ENCODE data around the gene CCDC88C. TPM values are rescaled to one million over a fixed set of nuclear protein-coding genes. Genes with fewer than 3 reads are reported as not detected.
"Not testable (repeated sequence)": the region's sequence is repeated elsewhere in the genome, so short reads cannot be mapped to it uniquely, and the experiment has no call there.

The CCDC88C gene
- total RNA-seq: 100 to 1,000 TPM; 103 to 111 TPM

DNA sequence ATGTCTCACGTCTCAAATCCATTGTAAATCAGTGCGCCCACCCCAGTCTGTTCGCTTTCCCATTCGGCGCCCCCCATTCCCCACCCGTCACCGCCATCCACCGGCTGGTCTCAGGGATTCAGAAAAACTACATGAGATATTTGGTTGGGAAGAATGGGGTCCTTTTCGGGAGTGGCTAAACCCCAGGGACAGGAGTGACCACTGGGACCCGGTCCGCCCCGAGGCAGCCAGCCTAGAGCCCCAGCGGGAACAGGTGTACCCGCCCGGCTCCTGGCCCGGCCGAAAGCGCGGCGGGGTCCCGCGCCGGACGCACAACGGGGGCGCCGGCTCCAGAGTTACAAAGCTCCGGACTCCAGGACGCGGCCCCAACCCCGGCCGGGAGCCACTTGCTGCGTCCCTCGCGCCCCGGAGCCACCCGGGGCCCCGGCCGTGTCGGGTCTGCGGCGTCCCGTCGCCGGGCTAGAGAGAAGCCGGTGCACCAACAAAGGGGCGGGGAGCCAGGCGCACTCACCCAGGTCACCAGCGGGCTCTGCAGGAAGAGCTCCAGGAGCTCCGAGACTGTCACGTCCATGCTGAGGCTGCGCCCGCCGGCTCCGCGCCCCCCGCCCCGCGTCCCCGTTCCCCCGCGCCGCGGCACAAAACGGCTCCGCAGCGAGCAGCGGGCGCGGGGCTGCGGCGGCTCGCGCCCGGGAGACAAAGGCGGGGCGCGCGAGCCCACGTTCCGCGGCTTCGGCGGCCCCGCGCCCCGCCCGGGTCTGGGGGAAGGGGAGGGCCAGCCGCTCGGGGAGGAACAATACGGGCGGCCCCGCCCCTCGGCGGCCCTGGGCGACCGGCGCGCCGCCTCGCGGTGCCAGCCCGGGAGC is at the start of gene CCDC88C:
CCDC88C (minus strand) TSS at position 701 of the 863 bp plus-strand sequence; CDS start at position 571, 130 bp downstream.
- DNase-seq (peak; percentile 83 to 85), ATAC-seq (replicated peaks in 1 of 2) (peak; percentile 64 to 65)

DNA sequence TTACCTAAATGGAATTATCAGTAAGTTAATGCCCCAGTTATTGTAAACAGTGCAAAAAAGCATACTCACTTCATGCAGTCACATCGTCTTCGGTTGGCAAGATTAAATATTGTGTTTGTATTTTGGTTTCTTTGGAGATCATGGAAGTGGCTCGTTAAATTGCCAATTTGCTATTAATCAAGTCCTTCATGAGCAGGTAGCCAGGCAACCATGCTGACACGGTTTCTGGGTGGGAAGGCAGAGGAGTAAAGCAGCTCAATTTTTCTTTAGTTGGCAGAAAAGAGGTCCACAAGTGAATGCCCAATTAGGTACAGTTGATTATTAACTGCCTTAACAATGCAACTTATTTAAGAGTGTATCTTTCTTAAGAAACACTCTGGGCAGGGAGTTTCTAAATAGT is 48.6 kb upstream of the CCDC88C start:
- Mint-ChIP-seq H3K36me3 (ENCODE audit: insufficient read depth in 2 of 2) (peaks cover 14 to 49% of the 10 kb centered on the region in 2 donors), H3K9me3 (no peaks in the 10 kb centered on the region), H3K27ac (peak overlapping the region; percentile 22), H3K4me3 (no peak overlapping the region), H3K27me3 (ENCODE audit: low read depth) (no peaks in the 10 kb centered on the region), H3K4me1 (ENCODE audit: low read depth) (peaks cover 60% of the 10 kb centered on the region)
- DNase-seq (no peak), ATAC-seq (replicated peaks in 1 of 2) (no peak)

More for the DNA sequence above, at the start of gene CCDC88C:
- H3K27ac Mint-ChIP-seq: peak within 1 kb of the TSS; percentile 98
- H3K36me3 Mint-ChIP-seq (ENCODE audit: insufficient read depth in 2 of 2): peaks cover 12 to 16% of the 10 kb centered on the region in 2 donors
- peaks cover 43% of the 10 kb centered on the region for H3K4me1 Mint-ChIP-seq (ENCODE audit: low read depth)
- H3K9me3 Mint-ChIP-seq: no peaks in the 10 kb centered on the region
- no peaks in the 10 kb centered on the region for H3K27me3 Mint-ChIP-seq (ENCODE audit: low read depth)
- H3K4me3 Mint-ChIP-seq: peak within 1 kb of the TSS; percentile 97 to 98

- H3K4me3 Mint-ChIP-seq: no peak overlapping the region
- DNase-seq: peak; percentile 16 to 18
- no peaks in the 10 kb centered on the region for H3K9me3 Mint-ChIP-seq
- H3K4me1 Mint-ChIP-seq (ENCODE audit: low read depth): peaks cover 51% of the 10 kb centered on the region
- H3K27me3 Mint-ChIP-seq (ENCODE audit: low read depth): no peaks in the 10 kb centered on the region
- peak overlapping the region; percentile 87 for H3K27ac Mint-ChIP-seq
- peak; percentile 73 to 86 for ATAC-seq (replicated peaks in 1 of 2)
- H3K36me3 Mint-ChIP-seq (ENCODE audit: insufficient read depth in 2 of 2): peaks cover 10 to 50% of the 10 kb centered on the region in 2 donors
Measured at GRCh38 chr14:91464615-91465205, 47.1 kb upstream of the CCDC88C start.

- DNase-seq (no peak), ATAC-seq (replicated peaks in 1 of 2) (no peak)
- H3K4me1 Mint-ChIP-seq (ENCODE audit: low read depth): peaks cover 28% of the 10 kb centered on the region
- H3K27ac Mint-ChIP-seq: no peak overlapping the region
- no peaks in the 10 kb centered on the region for H3K27me3 Mint-ChIP-seq (ENCODE audit: low read depth)
- peaks cover 7 to 50% of the 10 kb centered on the region in 2 donors for H3K36me3 Mint-ChIP-seq (ENCODE audit: insufficient read depth in 2 of 2)
- H3K4me3 Mint-ChIP-seq: no peak overlapping the region
- H3K9me3 Mint-ChIP-seq: no peaks in the 10 kb centered on the region
Measured at GRCh38 chr14:91458612-91459011, 41.0 kb upstream of the CCDC88C start.

- H3K27me3 Mint-ChIP-seq (ENCODE audit: low read depth): no peaks in the 10 kb centered on the region
- H3K9me3 Mint-ChIP-seq: no peaks in the 10 kb centered on the region
- DNase-seq (no peak), ATAC-seq (replicated peaks in 1 of 2) (no peak)
- no peak overlapping the region for H3K4me3 Mint-ChIP-seq
- peaks cover 7 to 39% of the 10 kb centered on the region in 2 donors for H3K36me3 Mint-ChIP-seq (ENCODE audit: insufficient read depth in 2 of 2)
- H3K4me1 Mint-ChIP-seq (ENCODE audit: low read depth): peaks cover 21% of the 10 kb centered on the region
- H3K27ac Mint-ChIP-seq: peak overlapping the region; percentile 64
Measured at GRCh38 chr14:91456283-91456682, 38.7 kb upstream of the CCDC88C start.

DNA sequence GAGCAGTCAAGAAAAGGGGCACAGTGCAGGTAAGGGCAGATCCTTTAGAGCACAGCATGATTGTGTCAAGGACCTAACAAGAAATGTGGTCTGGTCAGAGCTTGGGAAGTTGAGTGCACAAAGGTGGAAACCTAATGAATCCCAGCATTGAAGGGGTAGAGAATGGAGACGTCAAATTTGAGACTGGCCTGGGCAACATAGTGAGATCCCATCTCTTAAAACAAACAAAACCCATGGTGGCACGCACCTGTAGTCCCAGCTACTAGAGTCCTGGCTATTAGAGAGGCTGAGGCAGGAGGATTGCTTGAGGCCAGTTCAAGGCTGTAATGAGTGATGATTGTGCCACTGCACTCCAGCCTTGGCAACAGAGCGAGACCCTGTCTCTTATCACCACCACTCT is 37.0 kb upstream of the CCDC88C start:
- Mint-ChIP-seq H3K4me1 (ENCODE audit: low read depth) (peaks cover 21% of the 10 kb centered on the region), H3K4me3 (no peak overlapping the region), H3K27me3 (ENCODE audit: low read depth) (no peaks in the 10 kb centered on the region), H3K27ac (no peak overlapping the region), H3K9me3 (no peaks in the 10 kb centered on the region), H3K36me3 (ENCODE audit: insufficient read depth in 2 of 2) (peaks cover 7 to 30% of the 10 kb centered on the region in 2 donors)
- peak in 1 of 2 donors; percentile 17 for ATAC-seq (replicated peaks in 1 of 2)
- DNase-seq: no peak

DNA sequence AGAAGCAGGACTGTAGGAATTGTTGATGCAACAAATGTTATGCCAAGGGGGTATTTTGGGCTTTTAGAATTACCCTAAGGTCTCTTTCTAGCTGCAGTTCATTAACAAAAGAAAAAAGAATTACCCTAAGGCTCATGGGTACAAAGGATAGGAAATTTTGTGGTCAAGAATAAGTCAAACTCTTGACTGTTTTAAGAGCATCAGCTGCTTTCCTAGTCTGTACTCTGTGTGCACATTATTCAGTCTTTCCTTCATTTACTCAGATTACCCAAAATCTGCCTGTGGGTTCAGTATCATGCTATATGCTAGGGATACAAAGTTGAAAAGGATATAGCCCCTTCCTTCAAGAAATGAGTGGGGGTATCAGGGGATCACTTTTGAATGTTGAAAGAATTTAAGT is 36.5 kb upstream of the CCDC88C start:
- DNase-seq: no peak
- no peaks in the 10 kb centered on the region for H3K27me3 Mint-ChIP-seq (ENCODE audit: low read depth)
- peaks cover 21% of the 10 kb centered on the region for H3K4me1 Mint-ChIP-seq (ENCODE audit: low read depth)
- no peak overlapping the region for H3K4me3 Mint-ChIP-seq
- H3K36me3 Mint-ChIP-seq (ENCODE audit: insufficient read depth in 2 of 2): peaks cover 7 to 29% of the 10 kb centered on the region in 2 donors
- H3K27ac Mint-ChIP-seq: peak overlapping the region; percentile 32
- no peaks in the 10 kb centered on the region for H3K9me3 Mint-ChIP-seq
- peak in 1 of 2 donors; percentile 13 for ATAC-seq (replicated peaks in 1 of 2)

GRCh38 chr14:91453744-91454143 is 36.1 kb upstream of the CCDC88C start:
- ATAC-seq (replicated peaks in 1 of 2): no peak
- H3K36me3 Mint-ChIP-seq (ENCODE audit: insufficient read depth in 2 of 2): peaks cover 7 to 25% of the 10 kb centered on the region in 2 donors
- H3K4me3 Mint-ChIP-seq: no peak overlapping the region
- no peak for DNase-seq
- H3K27ac Mint-ChIP-seq: peak overlapping the region; percentile 32
- H3K9me3 Mint-ChIP-seq: no peaks in the 10 kb centered on the region
- H3K4me1 Mint-ChIP-seq (ENCODE audit: low read depth): peaks cover 21% of the 10 kb centered on the region
- no peaks in the 10 kb centered on the region for H3K27me3 Mint-ChIP-seq (ENCODE audit: low read depth)

- no peak overlapping the region for H3K4me3 Mint-ChIP-seq
- H3K27me3 Mint-ChIP-seq (ENCODE audit: low read depth): no peaks in the 10 kb centered on the region
- H3K4me1 Mint-ChIP-seq (ENCODE audit: low read depth): no peaks in the 10 kb centered on the region
- no peaks in the 10 kb centered on the region for H3K9me3 Mint-ChIP-seq
- H3K36me3 Mint-ChIP-seq (ENCODE audit: insufficient read depth in 2 of 2): peaks cover 0 to 4% of the 10 kb centered on the region in 2 donors
- H3K27ac Mint-ChIP-seq: peak overlapping the region; percentile 40
- DNase-seq (no peak), ATAC-seq (replicated peaks in 1 of 2) (no peak)
Measured at GRCh38 chr14:91444335-91445020, 26.9 kb upstream of the CCDC88C start.

GRCh38 chr14:91439345-91439744 is 21.7 kb upstream of the CCDC88C start:
- Mint-ChIP-seq H3K27ac (no peak overlapping the region), H3K4me3 (no peak overlapping the region), H3K27me3 (ENCODE audit: low read depth) (no peaks in the 10 kb centered on the region), H3K9me3 (peaks cover 0 to 3% of the 10 kb centered on the region in 2 donors), H3K4me1 (ENCODE audit: low read depth) (no peaks in the 10 kb centered on the region), H3K36me3 (ENCODE audit: insufficient read depth in 2 of 2) (peaks cover 2 to 8% of the 10 kb centered on the region in 2 donors)
- ATAC-seq (replicated peaks in 1 of 2): no peak
- DNase-seq: no peak

- no peak for ATAC-seq (replicated peaks in 1 of 2)
- Mint-ChIP-seq H3K4me1 (ENCODE audit: low read depth) (no peaks in the 10 kb centered on the region), H3K27ac (no peak overlapping the region), H3K9me3 (peaks cover 0 to 3% of the 10 kb centered on the region in 2 donors), H3K4me3 (no peak overlapping the region), H3K36me3 (ENCODE audit: insufficient read depth in 2 of 2) (peaks cover 2 to 8% of the 10 kb centered on the region in 2 donors), H3K27me3 (ENCODE audit: low read depth) (no peaks in the 10 kb centered on the region)
- DNase-seq: no peak
Measured at GRCh38 chr14:91438845-91439244, 21.2 kb upstream of the CCDC88C start.

DNA sequence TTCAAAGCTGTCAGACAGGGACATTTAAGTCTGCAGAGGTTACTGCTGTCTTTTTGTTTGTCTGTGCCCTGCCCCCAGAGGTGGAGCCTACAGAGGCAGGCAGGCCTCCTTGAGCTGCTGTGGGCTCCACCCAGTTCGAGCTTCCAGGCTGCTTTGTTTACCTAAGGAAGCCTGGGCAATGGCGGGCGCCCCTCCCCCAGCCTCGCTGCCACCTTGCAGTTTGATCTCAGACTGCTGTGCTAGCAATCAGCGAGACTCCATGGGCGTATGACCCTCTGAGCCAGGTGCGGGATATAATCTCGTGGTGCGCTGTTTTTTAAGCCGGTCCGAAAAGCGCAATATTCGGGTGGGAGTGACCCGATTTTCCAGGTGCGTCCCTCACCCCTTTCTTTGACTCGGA is 18.6 kb upstream of the CCDC88C start:
- not testable (repeated sequence) for DNase-seq; H3K4me3 Mint-ChIP-seq; ATAC-seq (replicated peaks in 1 of 2); H3K36me3 Mint-ChIP-seq (ENCODE audit: insufficient read depth in 2 of 2); H3K4me1 Mint-ChIP-seq (ENCODE audit: low read depth); H3K9me3 Mint-ChIP-seq; H3K27ac Mint-ChIP-seq; H3K27me3 Mint-ChIP-seq (ENCODE audit: low read depth)

DNA sequence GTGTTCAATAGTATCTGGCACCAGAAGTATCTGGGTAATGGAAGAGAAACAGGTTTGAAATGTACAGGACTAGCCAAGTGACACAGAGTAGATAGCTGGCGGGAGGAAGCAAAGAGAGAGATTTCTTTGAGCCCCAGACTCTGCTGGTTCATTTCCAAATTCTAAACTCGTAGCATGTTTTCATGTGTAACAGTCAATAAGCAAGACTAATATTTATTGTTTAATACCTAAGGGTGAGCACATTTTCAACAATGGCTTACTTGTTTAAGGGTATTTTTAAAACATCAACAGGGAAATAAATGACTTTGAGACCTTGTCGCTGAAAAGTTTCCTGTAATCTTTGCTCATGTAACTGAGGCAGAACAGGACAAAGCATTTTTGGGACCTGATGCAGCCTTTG is 11.8 kb upstream of the CCDC88C start:
- Mint-ChIP-seq H3K9me3 (no peaks in the 10 kb centered on the region), H3K4me3 (no peak overlapping the region), H3K27ac (no peak overlapping the region), H3K36me3 (ENCODE audit: insufficient read depth in 2 of 2) (no peaks in the 10 kb centered on the region), H3K4me1 (ENCODE audit: low read depth) (peaks cover 13% of the 10 kb centered on the region), H3K27me3 (ENCODE audit: low read depth) (no peaks in the 10 kb centered on the region)
- DNase-seq: no peak
- ATAC-seq (replicated peaks in 1 of 2): no peak

Data from activated T-cell treated with anti-CD3 and anti-CD28 coated beads, Interleukin-2, amount 50 U/mL, for 72 hours (primary cell).